ENCODE measurements around the gene PDE4D. TPM values are rescaled to one million over a fixed set of nuclear protein-coding genes. Genes with fewer than 3 reads are reported as not detected.

The PDE4D gene
- total and polyA plus RNA-seq, 8 donors: 1.5 to 7.1 (median 3.1) TPM

- H3K27me3 ChIP-seq: no peaks in the 10 kb centered on the region
- WGBS, 2 donors: 77 to 78% methylated on average over 5 of the region's 5 CpGs
- H3K27ac ChIP-seq: no peak overlapping the region
- DNase-seq (no peak), ATAC-seq (peak in 1 of 4 donors; percentile 52), FAIRE-seq (no peak)
- intact Hi-C loops (cut with DNase I): no loop called here
- TF ChIP-seq, protein P1, sequence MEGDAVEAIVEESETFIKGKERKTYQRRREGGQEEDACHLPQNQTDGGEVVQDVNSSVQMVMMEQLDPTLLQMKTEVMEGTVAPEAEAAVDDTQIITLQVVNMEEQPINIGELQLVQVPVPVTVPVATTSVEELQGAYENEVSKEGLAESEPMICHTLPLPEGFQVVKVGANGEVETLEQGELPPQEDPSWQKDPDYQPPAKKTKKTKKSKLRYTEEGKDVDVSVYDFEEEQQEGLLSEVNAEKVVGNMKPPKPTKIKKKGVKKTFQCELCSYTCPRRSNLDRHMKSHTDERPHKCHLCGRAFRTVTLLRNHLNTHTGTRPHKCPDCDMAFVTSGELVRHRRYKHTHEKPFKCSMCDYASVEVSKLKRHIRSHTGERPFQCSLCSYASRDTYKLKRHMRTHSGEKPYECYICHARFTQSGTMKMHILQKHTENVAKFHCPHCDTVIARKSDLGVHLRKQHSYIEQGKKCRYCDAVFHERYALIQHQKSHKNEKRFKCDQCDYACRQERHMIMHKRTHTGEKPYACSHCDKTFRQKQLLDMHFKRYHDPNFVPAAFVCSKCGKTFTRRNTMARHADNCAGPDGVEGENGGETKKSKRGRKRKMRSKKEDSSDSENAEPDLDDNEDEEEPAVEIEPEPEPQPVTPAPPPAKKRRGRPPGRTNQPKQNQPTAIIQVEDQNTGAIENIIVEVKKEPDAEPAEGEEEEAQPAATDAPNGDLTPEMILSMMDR (IDR thresholded peaks at IDR 0.05): no peak
- H3K4me1 ChIP-seq: no peaks in the 10 kb centered on the region
- no peaks in the 10 kb centered on the region for H3K36me3 ChIP-seq
- H3K9me3 ChIP-seq: no peaks in the 10 kb centered on the region
- H3K4me3 ChIP-seq: no peak overlapping the region
These were observed 29.7 kb downstream of the PDE4D start for GRCh38 chr5:59863777-59864176.

GRCh38 chr5:59856358-59856757 lies 37.2 kb downstream of the PDE4D start:
- 71 to 82% methylated on average over 5 of the region's 5 CpGs for WGBS, 2 donors
- Histone ChIP-seq H3K27me3 (no peaks in the 10 kb centered on the region), H3K4me1 (no peaks in the 10 kb centered on the region), H3K4me3 (no peak overlapping the region), H3K36me3 (no peaks in the 10 kb centered on the region), H3K9me3 (no peaks in the 10 kb centered on the region), H3K27ac (no peak overlapping the region)
- no peak for ATAC-seq
- no peak for DNase-seq
- no peak for FAIRE-seq
- TF ChIP-seq, protein P1 (IDR thresholded peaks at IDR 0.05): no peak
- intact Hi-C loops (cut with DNase I): no loop called here

- intact Hi-C loops (cut with DNase I): no loop called here
- Histone ChIP-seq H3K9me3 (no peaks in the 10 kb centered on the region), H3K36me3 (no peaks in the 10 kb centered on the region), H3K27ac (no peak overlapping the region), H3K4me1 (no peaks in the 10 kb centered on the region), H3K4me3 (no peak overlapping the region), H3K27me3 (no peaks in the 10 kb centered on the region)
- WGBS, 2 donors: 73 to 97% methylated on average over 2 of the region's 2 CpGs
- TF ChIP-seq, protein P1 (IDR thresholded peaks at IDR 0.05): no peak
- no peak for DNase-seq
- ATAC-seq: no peak
- FAIRE-seq: no peak
These were observed 42.8 kb downstream of the PDE4D start for GRCh38 chr5:59850766-59851165.

- FAIRE-seq: no peak
These were observed 45.9 kb downstream of the PDE4D start for GRCh38 chr5:59847586-59847985.

GRCh38 chr5:59845730-59846129 lies 47.8 kb downstream of the PDE4D start:
- no peaks in the 10 kb centered on the region for H3K4me1 ChIP-seq
- H3K4me3 ChIP-seq: no peak overlapping the region
- no peak overlapping the region for H3K27ac ChIP-seq
- no peaks in the 10 kb centered on the region for H3K9me3 ChIP-seq
- H3K36me3 ChIP-seq: no peaks in the 10 kb centered on the region
- peaks cover 0 to 4% (median 0%) of the 10 kb centered on the region in 4 donors for H3K27me3 ChIP-seq
- WGBS, 2 donors: 92 to 95% methylated on average over 2 of the region's 2 CpGs
- ATAC-seq: peak in 1 of 4 donors; percentile 77
- no peak for FAIRE-seq
- TF ChIP-seq, protein P1 (IDR thresholded peaks at IDR 0.05): no peak
- intact Hi-C loops (cut with DNase I): no loop called here
- no peak for DNase-seq

More at GRCh38 chr5:59847586-59847985, 45.9 kb downstream of the PDE4D start:
- DNase-seq (no peak), ATAC-seq (no peak)
- Histone ChIP-seq H3K9me3 (no peaks in the 10 kb centered on the region), H3K36me3 (no peaks in the 10 kb centered on the region), H3K27ac (no peak overlapping the region), H3K4me3 (no peak overlapping the region), H3K4me1 (no peaks in the 10 kb centered on the region), H3K27me3 (peaks cover 0 to 3% (median 0%) of the 10 kb centered on the region in 4 donors)
- intact Hi-C loops (cut with DNase I): no loop called here
- 90 to 94% methylated on average over 2 of the region's 2 CpGs for WGBS, 2 donors
- TF ChIP-seq, protein P1 (IDR thresholded peaks at IDR 0.05): no peak

All from pancreas (tissue), 10 donors.